Astrocyte of the spinal cord (primary cell): ENCODE data around the gene CNR1.

Experiments
- DNase-seq: peaks from one replicate; pipeline ENCODE4 v3.0.0; 2011; ENCODE audit warnings: low read depth, low spot score
- H3K4me3 ChIP-seq: 2 replicates; pipeline ENCODE4 v1.5.1; 2011; ENCODE audit warnings: low read depth, mild to moderate bottlenecking, low read length, moderate library complexity
- in situ Hi-C: cut with HindIII; loops from 2 replicates; pipeline ENCODE4 v1.10.0; 2017; ENCODE audit warnings: low sequenced_read_pairs
- TF ChIP-seq, protein P1 (sequence below): IDR thresholded peaks from 2 replicates; pipeline ENCODE4 v1.5.1; 2012; ENCODE audit warnings: low read depth, mild to moderate bottlenecking, low read length, inconsistent platforms

The CNR1 gene

DNA sequence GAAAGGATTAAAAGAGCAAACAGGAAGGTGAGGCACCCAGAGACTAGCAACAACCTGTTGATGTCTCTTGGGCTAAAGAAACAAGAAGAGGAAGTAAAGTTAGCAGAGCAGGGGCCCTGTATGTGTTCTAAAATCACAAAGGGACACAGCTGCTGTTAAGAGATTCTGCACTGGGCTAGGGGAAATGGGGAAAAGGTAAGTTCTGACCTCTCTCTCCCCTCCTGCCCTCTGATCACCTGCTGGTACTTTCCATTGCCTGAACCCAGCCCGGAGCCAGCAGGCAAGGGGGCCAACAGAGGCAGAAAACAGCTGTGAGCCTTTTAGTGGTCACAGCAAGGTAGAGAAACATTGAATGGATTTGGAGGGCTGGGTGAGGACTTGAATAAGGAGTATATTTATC, 13.5 kb upstream of the CNR1 start:
- no peak for DNase-seq
- in situ Hi-C loops = no loop called here
- TF ChIP-seq, protein P1, sequence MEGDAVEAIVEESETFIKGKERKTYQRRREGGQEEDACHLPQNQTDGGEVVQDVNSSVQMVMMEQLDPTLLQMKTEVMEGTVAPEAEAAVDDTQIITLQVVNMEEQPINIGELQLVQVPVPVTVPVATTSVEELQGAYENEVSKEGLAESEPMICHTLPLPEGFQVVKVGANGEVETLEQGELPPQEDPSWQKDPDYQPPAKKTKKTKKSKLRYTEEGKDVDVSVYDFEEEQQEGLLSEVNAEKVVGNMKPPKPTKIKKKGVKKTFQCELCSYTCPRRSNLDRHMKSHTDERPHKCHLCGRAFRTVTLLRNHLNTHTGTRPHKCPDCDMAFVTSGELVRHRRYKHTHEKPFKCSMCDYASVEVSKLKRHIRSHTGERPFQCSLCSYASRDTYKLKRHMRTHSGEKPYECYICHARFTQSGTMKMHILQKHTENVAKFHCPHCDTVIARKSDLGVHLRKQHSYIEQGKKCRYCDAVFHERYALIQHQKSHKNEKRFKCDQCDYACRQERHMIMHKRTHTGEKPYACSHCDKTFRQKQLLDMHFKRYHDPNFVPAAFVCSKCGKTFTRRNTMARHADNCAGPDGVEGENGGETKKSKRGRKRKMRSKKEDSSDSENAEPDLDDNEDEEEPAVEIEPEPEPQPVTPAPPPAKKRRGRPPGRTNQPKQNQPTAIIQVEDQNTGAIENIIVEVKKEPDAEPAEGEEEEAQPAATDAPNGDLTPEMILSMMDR = no peak
- H3K4me3 ChIP-seq = no peak overlapping the region

DNA sequence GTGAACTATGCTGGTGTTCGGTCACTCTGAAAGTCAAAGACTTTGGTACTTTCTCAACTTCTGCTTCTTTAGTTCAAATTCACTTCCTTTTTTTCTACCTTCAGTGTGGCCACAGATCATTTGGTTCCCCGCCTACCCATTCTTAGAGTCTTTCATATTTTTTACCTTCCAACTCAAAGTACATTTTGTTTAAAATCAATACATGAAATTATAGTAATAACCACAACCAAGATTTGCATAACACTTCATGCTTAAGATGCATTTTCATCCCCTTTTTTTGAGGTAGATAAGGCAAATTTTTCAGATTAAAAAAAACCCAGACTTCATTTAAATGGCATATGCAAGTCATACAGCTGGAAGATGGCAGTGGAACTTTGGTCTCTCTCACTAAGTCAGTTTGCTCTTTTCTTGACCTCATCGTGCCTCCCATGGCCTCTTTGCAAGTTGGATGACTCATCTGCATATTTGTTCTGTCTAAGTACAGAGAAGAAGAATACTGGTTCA, 11.9 kb upstream of the CNR1 start:
- no peak overlapping the region for H3K4me3 ChIP-seq
- peak; percentile 41 for DNase-seq
- in situ Hi-C loops = no loop called here
- TF ChIP-seq, protein P1 = no peak

DNA sequence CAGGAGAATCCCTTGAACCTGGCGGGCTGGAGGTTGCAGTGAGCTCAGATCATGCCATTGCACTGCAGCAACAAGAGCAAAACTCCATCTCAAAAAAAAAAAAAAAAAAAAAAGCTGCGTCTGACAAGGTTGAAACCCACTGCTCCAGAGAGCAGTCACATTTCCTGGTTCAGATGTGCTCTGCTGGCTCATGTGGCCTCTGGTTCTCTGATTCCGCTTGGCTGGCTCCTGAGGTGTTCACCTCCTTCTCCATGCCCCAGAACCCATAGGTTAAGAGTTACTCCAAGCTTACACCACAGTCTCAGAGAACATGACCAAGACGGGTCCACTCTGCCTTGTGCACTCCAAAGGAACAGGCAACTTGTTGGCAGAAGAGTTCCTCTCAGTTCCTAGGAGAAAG, 8.8 kb upstream of the CNR1 start:
- in situ Hi-C loops = no loop called here
- no peak overlapping the region for H3K4me3 ChIP-seq
- DNase-seq = no peak
- TF ChIP-seq, protein P1 = no peak

DNA sequence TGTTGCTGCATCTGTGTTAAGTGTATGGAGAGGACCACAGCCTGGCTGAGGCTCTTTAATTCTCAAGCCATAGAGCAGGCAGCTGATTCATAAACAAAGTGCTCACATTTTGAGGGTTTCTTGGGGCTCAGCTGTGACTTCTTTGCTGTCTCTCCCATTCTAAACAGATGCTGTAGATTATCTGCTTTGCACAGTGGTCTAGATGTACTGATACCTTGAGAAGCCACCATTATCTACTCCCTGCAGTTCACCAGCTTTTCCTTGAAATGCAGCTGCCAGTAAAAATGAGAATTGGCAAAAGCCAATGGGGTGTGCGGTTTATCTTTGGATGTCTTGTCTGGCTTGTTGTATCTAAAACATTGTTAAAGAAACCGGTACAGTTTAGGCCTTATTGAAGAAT, 5.2 kb upstream of the CNR1 start:
- H3K4me3 ChIP-seq = no peak overlapping the region
- no peak for DNase-seq
- in situ Hi-C loops = no loop called here
- TF ChIP-seq, protein P1 = no peak

DNA sequence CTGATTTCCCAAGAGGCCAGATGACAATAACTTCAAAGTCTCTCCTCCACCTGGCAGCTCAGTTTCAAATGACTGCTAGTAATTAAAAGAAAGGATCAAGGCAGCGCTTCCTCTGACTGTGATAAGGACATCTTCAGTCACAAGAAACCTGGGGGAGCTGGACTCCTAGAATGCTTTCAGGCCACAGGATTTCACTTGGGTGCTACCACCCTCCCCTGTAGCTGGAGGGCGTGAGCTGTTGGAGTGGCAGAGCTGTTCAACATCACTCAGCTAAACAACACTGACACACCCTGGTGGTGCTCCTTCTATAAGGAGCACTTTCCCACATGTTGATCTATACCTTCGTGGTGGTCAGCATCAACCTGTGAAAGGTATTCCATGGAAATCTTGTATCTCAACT, 2.2 kb upstream of the CNR1 start:
- in situ Hi-C loops = no loop called here
- TF ChIP-seq, protein P1 = no peak
- H3K4me3 ChIP-seq = no peak overlapping the region
- DNase-seq = no peak

DNA sequence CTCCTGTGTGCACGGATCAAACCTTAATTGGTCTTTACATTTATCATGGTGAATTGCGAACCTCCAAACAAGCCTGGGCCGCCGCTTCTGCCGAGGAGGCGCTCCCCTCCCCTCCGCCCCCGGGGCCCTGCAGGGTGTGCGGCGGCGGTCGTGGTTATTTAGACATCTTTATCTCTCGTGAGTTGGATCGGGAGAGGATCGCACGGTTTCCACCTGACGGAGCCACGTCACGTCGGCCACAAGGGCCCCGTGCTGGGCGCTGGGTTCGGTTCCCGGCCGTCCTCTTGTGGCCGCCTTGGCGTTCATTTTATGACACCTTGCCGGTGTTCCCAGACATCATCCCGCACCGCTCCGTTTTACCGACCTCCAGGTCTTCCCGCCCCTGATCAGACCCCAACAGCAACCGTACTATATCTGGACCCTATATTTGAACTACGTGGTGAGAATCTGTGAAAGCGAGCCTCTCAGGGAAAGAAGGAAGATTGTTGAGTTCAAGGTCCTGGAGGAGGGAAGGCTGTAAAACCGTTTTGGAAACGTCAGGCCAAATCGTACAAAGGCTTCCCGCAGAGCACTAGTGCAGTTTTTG, 1.3 kb upstream of the CNR1 start:
- in situ Hi-C loops = no loop called here
- no peak overlapping the region for H3K4me3 ChIP-seq
- TF ChIP-seq, protein P1 = no peak

More for the DNA sequence above, 1.3 kb upstream of the CNR1 start:
- no peak for DNase-seq
